Right ventricle myocardium inferior (tissue), 1 donor: ENCODE measurements around the gene GCK. TPM values are rescaled to one million over a fixed set of nuclear protein-coding genes. Genes with fewer than 3 reads are reported as not detected.

Source experiments
- ATAC-seq: fragments of 200-7000 bp; cut with Tn5 transposase; one replicate; pipeline ENCODE4 v1.9.1; 2020; ENCODE audit warnings: mild to moderate bottlenecking, moderate library complexity
- DNase-seq: peaks from one replicate; pipeline ENCODE4 v3.0.0; 2021; ENCODE audit errors: missing footprints
- intact Hi-C: fragments of 100-400 bp; cut with DNase I; formaldehyde crosslinking; loops from one replicate; pipeline ENCODE4 v1.11.0; 2022
- total RNA-seq: library from RNA; stranded (reverse); fragmentation: NEBNext Ultra II Directional; extraction: Animal tissue kit (Norgen Biotek cat#: 25700); gene quantifications from one replicate; pipeline ENCODE4 v1.2.1, GENCODE V29; 2021
- donor health status: DM: no; HTN: yes; CAD: no; lungs with severe emphysema.

GCK gene
- total RNA-seq, 1 donor from 2014 or later, result 1.8 TPM

DNA sequence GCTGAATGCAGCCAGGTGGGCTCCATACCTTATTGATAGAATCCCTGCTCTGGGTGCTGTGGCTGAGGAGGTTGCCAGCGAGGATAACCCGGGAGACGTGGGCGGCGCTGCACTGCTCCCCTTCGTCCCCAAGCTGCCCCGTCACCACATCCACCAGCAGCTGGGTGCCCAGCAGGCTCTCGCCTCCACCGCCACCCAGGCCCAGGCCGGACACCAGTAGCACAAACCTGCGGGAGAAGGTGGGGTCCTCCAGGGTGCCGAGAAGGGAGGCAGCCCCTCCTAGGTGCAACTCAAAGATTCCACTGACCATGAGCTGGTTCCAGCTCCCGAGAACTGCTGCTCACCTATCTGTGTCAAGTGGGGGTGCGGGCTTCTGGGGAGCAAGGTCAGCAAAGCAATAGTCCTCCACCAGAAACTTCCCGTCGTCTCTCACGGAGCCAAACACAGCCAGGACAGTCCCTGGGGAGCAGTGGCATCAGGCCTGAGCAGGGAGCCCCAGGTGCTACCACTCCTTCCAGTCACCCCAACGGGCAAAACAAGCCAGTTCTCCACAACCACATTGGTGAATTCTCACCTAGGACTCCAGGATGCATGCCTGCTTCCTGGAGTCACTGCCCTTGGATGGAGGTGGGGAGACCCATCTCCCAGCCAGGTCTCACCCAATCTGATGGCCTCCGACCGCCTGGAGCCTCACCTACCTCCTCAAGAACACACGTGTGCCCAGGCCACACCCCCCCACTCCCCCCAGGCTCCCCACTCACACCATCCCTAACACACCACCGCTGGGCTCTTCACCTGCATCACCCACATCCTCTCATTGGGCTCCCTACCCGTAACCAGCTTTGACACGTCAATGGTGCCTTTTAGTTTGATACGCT is 72.2 kb downstream of the GCK start:
- ATAC-seq (no peak), DNase-seq (peak; percentile 56)
- intact Hi-C loops, result no loop called here

DNA sequence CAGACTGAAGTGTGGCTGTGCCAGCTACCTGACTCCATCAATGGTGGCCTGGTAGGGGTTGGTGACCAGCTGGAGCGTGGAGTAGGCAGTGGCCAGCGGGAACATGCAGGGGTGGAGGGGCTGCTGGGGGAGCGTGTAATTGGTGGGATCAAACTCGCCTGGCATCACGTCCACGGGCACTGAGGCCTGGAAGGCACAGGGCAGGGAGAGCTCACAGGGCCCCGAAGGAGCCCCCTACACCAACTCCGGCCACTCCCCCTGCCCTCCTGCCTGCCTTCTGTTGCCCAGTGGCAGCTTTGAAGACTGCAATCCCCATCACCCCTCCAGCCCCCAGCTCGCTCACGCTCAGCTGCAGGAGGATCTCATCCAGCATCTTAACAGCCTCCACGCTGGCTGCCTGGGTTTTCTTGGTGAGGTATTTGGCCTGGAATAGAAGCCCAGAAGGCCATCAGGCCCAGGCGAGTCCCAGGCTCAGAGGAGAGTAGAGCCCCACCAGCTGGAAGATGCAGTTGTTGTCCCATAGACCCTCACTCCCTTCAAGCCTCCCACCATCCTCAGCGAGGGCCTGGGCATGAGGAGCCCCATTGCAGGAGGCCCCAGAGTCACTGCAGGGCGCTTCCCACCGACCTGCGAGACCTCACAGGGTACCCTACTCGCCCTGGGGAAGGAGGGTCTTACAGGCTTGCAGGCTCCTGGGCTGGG is 73.0 kb downstream of the GCK start:
- intact Hi-C loops, result no loop called here
- DNase-seq (peak; percentile 25), ATAC-seq (no peak)

DNA sequence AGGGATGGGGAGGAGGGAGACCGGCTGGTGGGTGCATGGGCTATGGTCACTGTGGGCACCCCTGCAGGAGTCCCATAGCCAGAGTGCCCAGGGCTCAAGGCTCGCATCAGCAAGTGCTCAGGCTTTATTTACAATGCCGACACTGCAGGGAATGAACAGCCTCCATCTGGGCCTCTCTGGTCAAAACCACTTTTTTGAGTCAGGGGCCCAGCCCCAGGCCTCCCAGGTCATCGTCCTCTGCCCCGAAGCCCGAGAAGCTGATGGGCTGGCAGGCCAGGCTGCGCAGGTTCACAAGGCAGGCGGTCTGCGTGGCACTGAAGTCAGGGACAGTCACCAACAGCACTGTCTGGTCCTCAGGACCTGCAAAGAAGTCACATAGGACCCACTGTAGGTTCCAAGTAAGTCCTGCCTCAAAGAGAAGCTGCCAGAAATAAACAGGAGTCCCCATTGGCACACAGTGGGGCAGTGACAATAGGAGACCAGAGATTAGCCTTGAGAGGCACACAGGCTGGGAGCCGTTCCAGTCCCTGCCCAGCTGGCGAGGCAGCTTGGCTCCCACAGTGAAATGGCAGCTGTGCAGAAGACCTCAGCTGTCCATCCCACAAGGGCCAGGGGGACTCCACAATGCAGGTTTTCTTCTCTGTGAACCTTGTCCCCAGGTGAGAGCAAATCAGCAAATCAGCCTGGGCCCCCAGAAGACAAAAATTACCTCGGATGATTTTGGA is 74.5 kb downstream of the GCK start:
- DNase-seq (peak; percentile 80), ATAC-seq (peak; percentile 82)
- intact Hi-C loops, result no loop called here

DNA sequence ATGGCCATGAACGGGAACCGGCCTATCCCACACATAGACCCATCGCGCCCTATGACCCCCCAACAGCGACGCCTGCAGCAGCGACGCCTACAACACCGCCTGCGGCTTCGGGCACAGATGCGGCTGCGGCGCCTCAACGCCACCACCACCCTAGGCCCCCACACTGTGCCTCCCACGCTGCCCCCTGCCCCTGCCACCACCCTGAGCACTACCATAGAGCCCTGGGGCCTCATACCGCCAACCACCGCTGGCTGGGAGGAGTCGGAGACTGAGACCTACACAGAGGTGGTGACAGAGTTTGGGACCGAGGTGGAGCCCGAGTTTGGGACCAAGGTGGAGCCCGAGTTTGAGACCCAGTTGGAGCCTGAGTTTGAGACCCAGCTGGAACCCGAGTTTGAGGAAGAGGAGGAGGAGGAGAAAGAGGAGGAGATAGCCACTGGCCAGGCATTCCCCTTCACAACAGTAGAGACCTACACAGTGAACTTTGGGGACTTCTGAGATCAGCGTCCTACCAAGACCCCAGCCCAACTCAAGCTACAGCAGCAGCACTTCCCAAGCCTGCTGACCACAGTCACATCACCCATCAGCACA is 75.4 kb downstream of the GCK start:
- intact Hi-C loops, result no loop called here
- ATAC-seq (no peak), DNase-seq (peak; percentile 66)

DNA sequence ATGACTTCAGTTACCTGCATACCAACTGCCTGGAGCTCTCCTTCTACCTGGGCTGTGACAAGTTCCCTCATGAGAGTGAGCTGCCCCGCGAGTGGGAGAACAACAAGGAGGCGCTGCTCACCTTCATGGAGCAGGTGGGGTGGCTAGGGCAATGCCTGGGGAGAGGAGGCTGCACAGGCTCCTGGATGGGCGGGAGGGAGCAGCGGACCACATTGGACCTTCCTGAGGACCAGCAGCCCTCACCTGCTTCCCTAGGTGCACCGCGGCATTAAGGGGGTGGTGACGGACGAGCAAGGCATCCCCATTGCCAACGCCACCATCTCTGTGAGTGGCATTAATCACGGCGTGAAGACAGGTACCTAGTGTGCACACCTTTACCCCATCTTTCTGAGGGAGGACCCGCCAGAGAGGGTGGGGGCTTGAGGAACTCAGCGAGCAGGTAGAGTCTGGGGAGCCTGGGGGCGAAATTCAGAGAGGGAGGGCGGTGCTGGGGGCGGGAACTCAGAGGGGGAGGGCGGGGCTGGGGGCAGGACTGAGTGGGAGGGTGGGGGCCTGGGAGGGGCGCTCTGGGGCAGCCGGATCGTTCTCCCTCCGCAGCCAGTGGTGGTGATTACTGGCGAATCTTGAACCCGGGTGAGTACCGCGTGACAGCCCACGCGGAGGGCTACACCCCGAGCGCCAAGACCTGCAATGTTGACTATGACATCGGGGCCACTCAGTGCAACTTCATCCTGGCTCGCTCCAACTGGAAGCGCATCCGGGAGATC is 76.1 kb downstream of the GCK start:
- ATAC-seq, result no peak
- DNase-seq, result peak; percentile 23
- intact Hi-C loops, result no loop called here

DNA sequence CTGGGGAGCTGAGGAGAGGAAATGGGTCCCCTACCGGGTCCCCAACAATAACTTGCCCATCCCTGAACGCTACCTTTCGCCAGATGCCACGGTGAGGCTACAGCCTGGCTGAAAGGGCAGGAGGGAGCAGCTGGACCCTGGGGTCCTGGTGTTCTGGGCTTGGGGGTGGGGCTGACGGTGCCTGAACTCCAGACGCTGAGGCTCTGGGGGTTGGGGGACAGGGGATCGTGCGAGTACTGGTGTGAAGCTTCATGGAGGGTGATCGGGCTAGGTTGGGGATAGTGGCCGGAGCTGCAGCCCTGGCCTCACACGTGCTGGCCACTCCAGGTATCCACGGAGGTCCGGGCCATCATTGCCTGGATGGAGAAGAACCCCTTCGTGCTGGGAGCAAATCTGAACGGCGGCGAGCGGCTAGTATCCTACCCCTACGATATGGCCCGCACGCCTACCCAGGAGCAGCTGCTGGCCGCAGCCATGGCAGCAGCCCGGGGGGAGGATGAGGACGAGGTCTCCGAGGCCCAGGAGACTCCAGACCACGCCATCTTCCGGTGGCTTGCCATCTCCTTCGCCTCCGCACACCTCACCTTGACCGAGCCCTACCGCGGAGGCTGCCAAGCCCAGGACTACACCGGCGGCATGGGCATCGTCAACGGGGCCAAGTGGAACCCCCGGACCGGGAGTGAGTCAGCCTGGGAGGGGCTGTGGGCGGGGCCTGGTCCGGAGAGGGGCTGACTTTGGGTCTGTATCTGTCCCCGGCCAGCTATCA is 76.8 kb downstream of the GCK start:
- ATAC-seq (no peak), DNase-seq (peak; percentile 72)
- intact Hi-C loops, result no loop called here

DNA sequence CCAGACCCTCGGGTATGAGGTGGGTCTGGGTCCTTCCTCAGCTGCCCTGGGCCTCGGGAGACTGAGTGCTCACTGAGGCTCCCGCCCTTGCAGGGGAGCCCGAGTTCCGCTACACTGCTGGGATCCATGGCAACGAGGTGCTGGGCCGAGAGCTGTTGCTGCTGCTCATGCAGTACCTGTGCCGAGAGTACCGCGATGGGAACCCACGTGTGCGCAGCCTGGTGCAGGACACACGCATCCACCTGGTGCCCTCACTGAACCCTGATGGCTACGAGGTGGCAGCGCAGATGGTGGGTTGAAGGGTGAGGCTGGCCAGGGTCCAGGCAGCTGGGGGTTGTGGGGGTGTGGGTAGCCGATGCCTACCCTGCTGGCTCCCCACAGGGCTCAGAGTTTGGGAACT is 77.5 kb downstream of the GCK start:
- no peak for ATAC-seq
- peak; percentile 64 for DNase-seq
- intact Hi-C loops, result no loop called here

DNA sequence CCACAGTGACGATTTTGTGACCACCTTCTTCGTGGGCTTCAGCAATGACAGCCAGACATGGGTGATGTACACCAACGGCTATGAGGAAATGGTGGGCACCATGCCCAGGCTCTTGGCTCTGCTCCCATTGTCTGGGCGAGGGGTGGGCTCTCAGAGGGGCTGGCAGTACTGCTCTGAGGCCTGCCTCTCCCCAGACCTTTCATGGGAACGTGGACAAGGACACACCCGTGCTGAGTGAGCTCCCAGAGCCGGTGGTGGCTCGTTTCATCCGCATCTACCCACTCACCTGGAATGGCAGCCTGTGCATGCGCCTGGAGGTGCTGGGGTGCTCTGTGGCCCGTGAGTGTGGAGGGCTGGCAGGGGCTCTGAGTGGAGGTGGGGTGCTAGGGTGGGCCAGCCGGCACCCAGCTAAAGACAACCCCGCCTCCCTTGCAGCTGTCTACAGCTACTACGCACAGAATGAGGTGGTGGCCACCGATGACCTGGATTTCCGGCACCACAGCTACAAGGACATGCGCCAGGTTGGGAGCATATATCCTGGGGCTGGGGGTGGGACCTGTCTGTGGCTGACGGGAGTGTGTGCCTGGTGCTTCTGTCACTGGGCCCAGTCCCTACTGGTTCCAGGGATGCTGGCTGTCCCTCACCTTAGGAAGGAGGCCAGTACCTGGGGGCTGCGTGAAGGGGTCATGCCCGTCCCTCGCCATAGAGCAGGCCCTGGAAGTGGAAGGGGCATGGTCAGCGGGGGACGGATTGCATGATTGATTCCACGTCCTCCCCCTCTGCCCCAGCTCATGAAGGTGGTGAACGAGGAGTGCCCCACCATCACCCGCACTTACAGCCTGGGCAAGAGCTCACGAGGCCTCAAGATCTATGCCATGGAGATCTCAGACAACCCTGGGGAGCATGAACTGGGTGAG is 78.3 kb downstream of the GCK start:
- intact Hi-C loops, result no loop called here
- peak; percentile 48 for DNase-seq
- ATAC-seq, result no peak

DNA sequence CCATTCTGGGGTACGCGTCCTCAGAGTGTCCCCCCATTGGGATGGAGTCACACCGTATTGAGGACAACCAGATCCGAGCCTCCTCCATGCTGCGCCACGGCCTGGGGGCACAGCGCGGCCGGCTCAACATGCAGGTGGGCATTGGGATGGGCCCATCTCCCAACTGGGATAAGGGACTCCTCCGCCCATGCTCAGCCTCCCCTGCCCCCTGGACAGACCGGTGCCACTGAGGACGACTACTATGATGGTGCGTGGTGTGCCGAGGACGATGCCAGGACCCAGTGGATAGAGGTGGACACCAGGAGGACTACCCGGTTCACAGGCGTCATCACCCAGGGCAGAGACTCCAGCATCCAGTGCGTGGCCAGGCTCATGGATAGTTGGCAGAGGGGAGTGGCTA is 79.2 kb downstream of the GCK start:
- DNase-seq (peak; percentile 44), ATAC-seq (no peak)
- intact Hi-C loops, result no loop called here

DNA sequence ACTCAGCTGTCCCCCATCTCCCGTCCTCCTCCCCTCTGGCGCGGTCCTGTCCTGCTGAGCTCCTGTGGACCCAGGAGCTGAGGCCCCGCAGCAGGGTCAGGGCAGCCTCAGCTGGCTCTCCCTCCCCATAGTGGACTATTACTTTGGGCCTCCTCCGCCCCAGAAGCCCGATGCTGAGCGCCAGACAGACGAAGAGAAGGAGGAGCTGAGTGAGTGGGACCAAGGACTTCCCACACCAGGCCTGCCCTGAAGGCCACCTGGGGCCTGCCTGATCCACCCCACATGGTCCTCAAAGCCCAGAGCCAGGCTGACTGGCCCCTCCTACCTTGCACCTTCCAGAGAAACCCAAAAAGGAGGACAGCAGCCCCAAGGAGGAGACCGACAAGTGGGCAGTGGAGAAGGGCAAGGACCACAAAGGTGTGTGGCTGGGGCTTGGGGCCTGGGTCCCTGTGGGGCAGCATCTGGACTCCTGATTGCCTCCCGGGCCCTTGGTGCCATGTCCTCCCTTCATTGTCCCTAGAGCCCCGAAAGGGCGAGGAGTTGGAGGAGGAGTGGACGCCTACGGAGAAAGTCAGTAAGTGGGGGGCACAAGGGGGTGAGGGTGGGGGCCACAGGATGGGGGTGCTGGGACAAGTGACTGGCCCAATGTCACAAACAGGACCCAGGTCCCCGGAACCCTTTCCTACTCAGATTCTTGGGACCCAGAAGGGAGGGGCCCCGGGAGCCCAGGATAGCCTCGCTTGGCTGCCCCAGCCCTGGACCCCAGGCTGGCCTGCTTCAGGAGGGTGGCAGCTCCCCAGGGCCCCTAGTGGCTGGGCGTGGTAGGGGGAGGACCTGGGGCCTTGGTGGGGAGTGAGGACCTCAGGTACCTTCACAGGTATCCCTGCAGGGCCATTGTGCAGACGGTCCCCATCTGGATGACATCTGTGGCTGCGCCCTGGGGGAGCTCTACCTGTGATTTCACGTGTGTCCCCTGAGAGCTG is 80.2 kb downstream of the GCK start:
- ATAC-seq, result no peak
- peak; percentile 53 for DNase-seq
- intact Hi-C loops, result no loop called here

DNA sequence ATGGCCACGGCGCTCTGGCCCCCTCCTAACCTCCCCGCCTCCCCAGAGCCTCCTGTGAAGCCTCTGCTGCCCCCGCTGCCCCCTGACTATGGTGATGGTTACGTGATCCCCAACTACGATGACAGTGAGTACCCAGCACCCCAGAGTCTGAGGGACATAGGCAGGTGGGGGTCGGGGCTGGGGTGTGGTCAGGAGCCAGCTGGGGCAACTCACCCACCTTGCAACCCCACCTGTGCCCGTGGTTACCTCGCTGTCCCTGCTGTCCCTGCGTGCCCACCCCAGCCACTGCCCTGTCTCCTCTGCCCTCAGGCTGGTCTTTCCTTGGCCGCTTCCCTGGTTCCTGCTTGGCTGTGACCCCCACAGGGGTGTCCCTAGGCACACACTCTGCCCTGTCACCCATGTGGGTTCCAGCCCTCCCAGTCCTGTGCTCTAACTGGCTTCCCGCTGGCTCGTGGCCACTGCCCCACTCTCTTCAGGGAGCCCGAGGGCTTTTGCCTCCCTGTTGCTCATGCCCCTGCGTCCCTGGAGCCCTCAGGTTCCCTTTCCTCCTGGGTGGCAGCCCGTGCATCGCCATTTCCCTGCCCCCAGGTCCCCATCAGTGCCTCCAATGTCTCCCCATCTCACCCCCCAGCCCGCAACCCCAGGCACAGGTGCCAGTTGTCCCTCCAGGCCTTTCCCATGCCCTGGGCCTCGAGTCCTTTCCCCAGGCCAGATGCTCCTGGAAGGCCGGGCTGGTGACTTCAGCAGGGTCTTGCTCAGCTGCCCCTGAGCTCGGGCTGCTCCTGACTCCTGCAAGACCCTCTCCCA is 81.1 kb downstream of the GCK start:
- ATAC-seq (no peak), DNase-seq (peak; percentile 26)
- intact Hi-C loops, result no loop called here

DNA sequence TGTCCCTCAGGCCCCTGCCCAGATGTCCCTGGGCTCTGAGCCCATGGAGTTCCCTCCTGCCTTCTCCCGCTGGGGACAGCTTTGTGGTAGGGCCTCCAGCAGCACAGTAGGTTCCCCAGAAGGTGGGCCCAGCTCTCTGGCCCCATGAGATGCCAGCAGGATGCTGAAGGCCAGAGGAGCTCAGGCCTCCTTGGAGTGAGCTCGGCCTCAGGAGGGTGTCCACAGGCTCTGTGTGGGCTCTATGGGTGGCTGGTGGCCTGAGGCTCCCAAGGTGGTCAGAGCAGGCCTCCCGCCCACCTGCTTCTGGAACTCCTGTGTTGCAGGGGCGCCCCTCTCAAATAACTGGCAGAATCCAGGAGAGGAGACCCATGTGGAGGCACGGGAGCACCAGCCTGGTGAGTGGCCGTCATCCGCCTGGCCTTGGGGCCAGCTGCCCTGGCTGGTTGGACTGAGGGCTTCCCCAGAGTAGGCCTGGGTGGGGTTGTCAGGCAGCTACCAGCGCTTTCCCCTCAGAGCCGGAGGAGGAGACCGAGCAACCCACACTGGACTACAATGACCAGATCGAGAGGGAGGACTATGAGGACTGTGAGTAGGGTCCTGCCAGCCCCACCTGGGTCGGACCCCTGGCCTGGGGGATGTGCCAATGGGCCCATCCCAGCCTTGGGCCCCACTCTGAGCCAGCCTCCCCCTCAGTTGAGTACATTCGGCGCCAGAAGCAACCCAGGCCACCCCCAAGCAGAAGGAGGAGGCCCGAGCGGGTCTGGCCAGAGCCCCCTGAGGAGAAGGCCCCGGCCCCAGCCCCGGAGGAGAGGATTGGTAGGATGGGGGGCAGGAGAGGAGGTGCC is 81.9 kb downstream of the GCK start:
- intact Hi-C loops, result no loop called here
- DNase-seq (peak; percentile 40), ATAC-seq (no peak)

DNA sequence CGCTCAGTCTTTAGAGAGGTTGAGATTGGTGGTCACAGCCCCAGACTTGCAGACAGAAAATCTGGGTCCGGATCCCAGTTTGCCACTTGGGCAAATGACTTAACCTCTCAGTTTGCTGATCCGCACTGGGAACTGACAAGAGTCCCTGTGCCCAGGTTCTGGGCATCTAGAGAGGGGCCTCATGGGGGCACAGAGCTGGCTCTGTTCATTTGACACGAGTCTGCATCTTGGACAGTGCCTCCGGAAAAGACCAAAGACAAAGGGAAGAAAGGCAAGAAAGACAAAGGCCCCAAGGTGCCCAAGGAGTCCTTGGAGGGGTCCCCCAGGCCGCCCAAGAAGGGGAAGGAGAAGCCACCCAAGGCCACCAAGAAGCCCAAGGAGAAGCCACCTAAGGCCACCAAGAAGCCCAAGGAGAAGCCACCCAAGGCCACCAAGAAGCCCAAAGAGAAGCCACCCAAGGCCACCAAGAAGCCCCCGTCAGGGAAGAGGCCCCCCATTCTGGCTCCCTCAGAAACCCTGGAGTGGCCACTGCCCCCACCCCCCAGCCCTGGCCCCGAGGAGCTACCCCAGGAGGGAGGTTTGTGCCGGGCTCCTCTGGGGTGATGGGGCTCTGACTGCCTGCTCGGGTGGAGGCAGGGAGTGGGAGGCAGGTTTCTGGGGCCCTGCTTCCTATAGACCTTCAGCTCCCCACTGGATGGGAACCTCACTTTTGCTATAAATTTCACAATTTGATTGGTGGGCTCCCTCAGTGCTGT is 82.8 kb downstream of the GCK start:
- ATAC-seq (no peak), DNase-seq (peak; percentile 55)
- intact Hi-C loops, result no loop called here
